HL-60 (cell line): ENCODE results near the gene ADAMTSL5.

Experiments
- CTCF ChIP-seq: IDR thresholded peaks from one replicate; pipeline ENCODE4 v1.5.1; 2011; ENCODE audit warnings: low read length, control low read depth, inconsistent platforms; ENCODE audit not compliant: insufficient read depth
- GABPA ChIP-seq: IDR thresholded peaks from 2 replicates; pipeline ENCODE4 v1.6.1; 2012; ENCODE audit warnings: low read depth
- POLR2AphosphoS5 ChIP-seq: IDR thresholded peaks from 2 replicates; pipeline ENCODE4 v1.6.1; 2012; ENCODE audit warnings: low read depth

GRCh38 chr19:1497578-1498235 is 15.1 kb downstream of the ADAMTSL5 start:
- TF ChIP-seq CTCF (no peak), POLR2AphosphoS5 (no peak), GABPA (no peak)
